Retinal pigment epithelial cell (primary cell): ENCODE results near the gene ZCCHC8.
A peak's percentile ranks its signal among the peaks of the same experiment; 100 is the strongest.
"Not testable (repeated sequence)": the region's sequence is repeated elsewhere in the genome, so short reads cannot be mapped to it uniquely, and the experiment has no call there.

Source experiments
- DNase-seq: peaks from one replicate; pipeline ENCODE4 v3.0.0-alpha.2; 2010; ENCODE audit warnings: low read depth
- H3K4me3 ChIP-seq: 2 replicates; pipeline ENCODE4 v1.5.1; 2011; ENCODE audit warnings: mild to moderate bottlenecking, low read length, control low read depth, moderate library complexity
- CTCF ChIP-seq: conservative IDR thresholded peaks from 2 replicates; pipeline ENCODE4 v1.5.1; 2011; ENCODE audit warnings: low read depth, low read length, control low read depth, inconsistent platforms

The ZCCHC8 gene

GRCh38 chr12:122520676-122521075, 19.9 kb upstream of the ZCCHC8 start:
- H3K4me3 ChIP-seq: no peak overlapping the region
- TF ChIP-seq CTCF: no peak
- DNase-seq: no peak

- no peak overlapping the region for H3K4me3 ChIP-seq
- no peak for DNase-seq
- TF ChIP-seq CTCF: no peak
Measured at GRCh38 chr12:122519418-122519817, 18.7 kb upstream of the ZCCHC8 start.

- no peak for TF ChIP-seq CTCF
- H3K4me3 ChIP-seq: no peak overlapping the region
- no peak for DNase-seq
Measured at GRCh38 chr12:122518908-122519307, 18.2 kb upstream of the ZCCHC8 start.

- peak; percentile 98 for DNase-seq
- no peak for TF ChIP-seq CTCF
- H3K4me3 ChIP-seq: no peak overlapping the region
Measured at GRCh38 chr12:122517877-122518276, 17.1 kb upstream of the ZCCHC8 start.

GRCh38 chr12:122516544-122517361, 16.0 kb upstream of the ZCCHC8 start:
- no peak for DNase-seq
- H3K4me3 ChIP-seq: no peak overlapping the region
- TF ChIP-seq CTCF: no peak

- H3K4me3 ChIP-seq: no peak overlapping the region
- no peak for DNase-seq
- TF ChIP-seq CTCF: no peak
Measured at GRCh38 chr12:122515275-122515674, 14.5 kb upstream of the ZCCHC8 start.

GRCh38 chr12:122513660-122514059, 12.9 kb upstream of the ZCCHC8 start:
- no peak overlapping the region for H3K4me3 ChIP-seq
- no peak for TF ChIP-seq CTCF
- no peak for DNase-seq

- DNase-seq, H3K4me3 ChIP-seq: not testable (repeated sequence)
Measured at GRCh38 chr12:122513028-122513427, 12.3 kb upstream of the ZCCHC8 start.
